HG02870 (cell line): ENCODE data around the gene KIAA1217.

Source experiments
- ATAC-seq: cut with Tn5 transposase; IDR thresholded peaks from one replicate; pipeline ENCODE4 v1.9.1; 2021; ENCODE audit warnings: mild to moderate bottlenecking, moderate library complexity; ENCODE audit not compliant: unreplicated experiment

Gene KIAA1217

DNA sequence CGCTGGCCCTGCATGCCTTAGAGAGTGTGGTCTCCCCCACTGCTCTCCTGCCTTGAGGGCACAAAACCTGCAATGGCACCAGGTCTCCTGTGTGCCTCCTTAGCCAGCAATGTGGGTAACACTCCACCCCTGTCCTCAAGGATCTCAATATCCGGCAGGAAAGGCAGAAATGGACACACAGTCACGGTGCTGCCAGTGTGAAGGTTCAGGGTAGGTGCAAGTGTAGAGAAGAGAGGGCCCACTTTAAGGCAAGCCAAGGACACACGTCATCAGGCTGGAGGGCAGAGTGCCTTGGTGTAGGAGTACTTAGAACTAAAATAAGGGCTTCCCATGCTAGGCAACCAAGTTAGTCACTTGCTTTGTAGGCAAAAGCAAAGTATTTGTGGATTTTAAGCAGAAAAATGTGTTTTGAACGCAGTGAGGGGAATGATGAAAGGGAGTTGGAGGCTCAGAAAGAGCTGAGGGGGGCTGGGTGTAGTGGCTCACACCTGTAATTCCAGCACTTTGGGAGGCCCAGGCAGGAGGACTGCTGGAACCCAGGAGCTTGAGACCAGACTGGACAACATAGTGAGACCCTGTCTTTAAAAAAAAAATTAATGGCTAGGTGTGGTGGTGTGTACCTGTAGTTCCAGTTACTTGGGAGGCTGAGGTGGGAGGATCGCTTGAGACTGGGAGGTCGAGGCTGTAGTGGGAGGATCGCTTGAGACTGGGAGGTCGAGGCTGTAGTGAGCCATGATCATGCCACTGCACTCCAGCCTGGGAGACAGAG, 361.9 kb downstream of the KIAA1217 start:
- no peak for ATAC-seq

- no peak for ATAC-seq
Observed at GRCh38 chr10:24571870-24572450, 363.0 kb downstream of the KIAA1217 start.

GRCh38 chr10:24574161-24574560, 365.2 kb downstream of the KIAA1217 start:
- no peak for ATAC-seq

DNA sequence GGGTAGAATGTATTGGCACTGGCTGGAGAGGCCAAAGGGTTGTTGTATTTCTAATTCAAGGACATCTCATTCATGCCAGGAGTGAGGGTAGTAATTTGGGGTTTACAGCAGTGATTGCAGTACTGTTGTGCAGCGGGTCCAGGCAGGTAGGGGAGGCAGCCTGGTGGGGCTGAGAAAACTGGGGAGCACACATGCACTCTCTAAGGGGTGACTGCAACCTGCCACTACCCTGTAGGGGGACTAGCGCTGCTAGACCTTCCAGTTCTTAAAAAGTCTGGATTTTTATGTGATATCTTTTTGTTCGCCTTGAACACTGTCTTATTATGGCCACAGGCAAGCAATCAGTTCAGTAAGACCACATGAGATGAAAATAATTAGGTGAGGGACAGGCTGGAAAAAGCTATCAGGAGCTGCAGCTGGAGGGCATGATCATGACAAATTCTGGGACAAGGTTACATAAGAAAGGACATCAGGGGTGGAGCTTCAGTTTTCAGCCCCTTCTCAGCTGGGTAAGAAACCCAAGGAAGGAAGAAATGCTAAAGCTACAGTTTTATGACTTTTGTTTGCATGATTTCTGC, 365.7 kb downstream of the KIAA1217 start:
- no peak for ATAC-seq

DNA sequence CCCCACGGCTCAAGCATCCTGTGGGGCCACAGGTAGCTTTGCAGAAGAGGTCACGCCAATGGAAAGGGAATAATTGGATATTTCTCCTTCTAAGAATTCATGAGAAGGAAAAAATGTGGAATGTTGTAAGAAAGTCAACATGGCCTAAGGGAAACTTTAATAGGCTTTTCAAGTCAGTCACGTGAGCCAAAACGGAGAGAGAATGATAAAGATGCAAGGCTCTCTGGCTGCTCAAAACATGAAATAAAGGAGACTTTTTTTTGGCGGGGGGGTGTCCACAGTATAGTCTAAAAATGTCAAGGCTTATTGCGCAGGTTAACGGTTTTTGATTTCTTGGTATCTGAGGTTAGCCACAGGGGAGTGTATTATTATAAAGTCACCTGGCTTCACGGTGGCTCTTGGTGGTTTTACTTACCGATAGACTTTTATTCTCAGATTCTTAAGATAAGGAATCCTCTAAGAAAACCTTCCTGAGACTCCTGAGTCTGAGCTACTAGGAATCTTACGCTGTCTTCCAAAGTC, 366.6 kb downstream of the KIAA1217 start:
- ATAC-seq: no peak

DNA sequence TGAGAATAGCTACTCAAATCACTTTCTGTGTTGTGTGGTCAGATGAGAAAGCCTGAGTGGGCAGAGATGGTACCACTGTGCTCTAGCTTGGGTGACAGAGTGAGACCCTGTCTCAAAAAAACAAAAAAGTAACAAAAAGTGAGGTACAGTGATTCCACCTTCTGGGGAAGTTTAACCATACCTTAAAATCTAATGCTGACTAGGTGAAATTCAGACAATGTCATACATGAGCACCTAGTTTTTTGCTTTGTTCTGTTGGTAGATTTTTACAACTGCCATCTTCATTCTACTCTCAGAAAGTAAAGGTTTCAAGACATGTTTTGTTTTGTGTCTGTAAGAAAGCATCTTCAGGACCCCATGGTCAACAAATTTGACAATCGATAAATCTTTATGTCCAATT, 370.5 kb downstream of the KIAA1217 start:
- ATAC-seq: no peak

GRCh38 chr10:24579906-24580305, 371.0 kb downstream of the KIAA1217 start:
- ATAC-seq: no peak

GRCh38 chr10:24589265-24589664, 380.3 kb downstream of the KIAA1217 start:
- no peak for ATAC-seq

GRCh38 chr10:24590697-24591457, 381.9 kb downstream of the KIAA1217 start:
- ATAC-seq: no peak

DNA sequence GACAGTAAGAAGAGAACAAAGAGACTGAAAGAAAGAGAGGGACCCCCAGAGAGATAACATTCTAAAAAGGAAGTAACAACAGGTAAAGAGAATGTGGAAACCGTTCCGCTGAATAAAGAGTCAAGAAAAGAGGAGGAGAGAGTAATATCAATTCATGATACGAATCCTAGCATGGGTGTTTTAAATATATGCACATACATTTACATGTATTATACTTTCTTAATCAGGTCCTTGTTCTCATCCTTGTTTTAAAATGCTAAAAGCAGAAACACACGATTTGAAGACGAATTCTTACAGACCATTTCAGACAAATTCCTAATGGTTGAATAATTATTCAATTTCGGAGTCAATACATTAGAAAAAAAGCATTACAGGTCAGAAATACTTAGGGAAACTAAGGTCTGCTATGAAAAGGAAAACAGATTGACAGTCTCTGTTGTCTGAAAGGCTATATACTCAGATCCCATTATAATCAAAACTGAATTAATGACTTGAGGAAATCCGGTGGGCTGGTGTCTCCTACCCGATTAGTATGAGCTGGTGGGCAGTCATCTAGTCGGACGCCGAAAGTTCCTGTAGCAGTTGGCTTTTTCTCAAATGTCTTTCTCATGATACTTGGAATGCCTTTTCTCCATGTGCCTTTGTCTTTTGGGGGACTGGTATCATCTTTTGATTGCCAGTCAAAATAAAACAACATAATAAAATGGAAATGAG, 387.4 kb downstream of the KIAA1217 start:
- no peak for ATAC-seq

GRCh38 chr10:24597426-24597825, 388.5 kb downstream of the KIAA1217 start:
- ATAC-seq: no peak
